K562 (cell line): ENCODE data around the gene MLST8. TPM values are rescaled to one million over a fixed set of nuclear protein-coding genes. Genes with fewer than 3 reads are reported as not detected.
A peak's percentile ranks its signal among the peaks of the same experiment; 100 is the strongest.

Source experiments
- C11orf30 ChIP-seq: fragments of 450-650 bp; IDR thresholded peaks from 2 replicates; pipeline ENCODE4 v1.6.1; 2016; ENCODE audit warnings: low read depth, mild to moderate bottlenecking
- ELF1 ChIP-seq: fragments of 200-800 bp; sonication (Bioruptor generic); IDR thresholded peaks from 2 replicates; pipeline ENCODE4 v1.6.1; 2016; ENCODE audit warnings: missing genetic modification characterization, missing compliant biosample characterization
- ESRRA ChIP-seq: fragments of 450-650 bp; IDR thresholded peaks from 2 replicates; pipeline ENCODE4 v1.6.1; 2014; ENCODE audit warnings: low read depth, mild to moderate bottlenecking, moderate library complexity, borderline replicate concordance
- EWSR1 ChIP-seq: fragments of 450-650 bp; IDR thresholded peaks from 2 replicates; pipeline ENCODE4 v1.6.1; 2018; ENCODE audit warnings: borderline replicate concordance, mild to moderate bottlenecking, low read depth, moderate library complexity; ENCODE audit not compliant: partially characterized antibody
- FOXK1 ChIP-seq: sonication (generic); formaldehyde crosslinking; IDR thresholded peaks from 2 replicates; pipeline ENCODE4 v1.8.0; 2022; ENCODE audit warnings: missing genetic modification reagents, mild to moderate bottlenecking, borderline replicate concordance
- HCFC1 ChIP-seq: IDR thresholded peaks from 2 replicates; pipeline ENCODE4 v1.6.1; 2012; ENCODE audit warnings: low read depth, low read length, improper control_type of control experiment
- MYC ChIP-seq, 2 experiments: fragments of 250-450 bp in 1 of 2; sonication (Bioruptor Pico) in 1 of 2; IDR thresholded peaks; 2 replicates each; pipeline versions ENCODE4 v1.5.1 to v1.6.1; 2012 to 2021; ENCODE audit warnings: low read depth in 2 of 2, borderline replicate concordance in 1 of 2, improper control_type of control experiment in 1 of 2, low read length in 1 of 2, mild to moderate bottlenecking in 1 of 2, moderate library complexity in 1 of 2
- MYNN ChIP-seq, 2 experiments: sonication (generic); formaldehyde crosslinking in 1 of 2; IDR thresholded peaks; 2 replicates each; pipeline versions ENCODE4 v1.5.0 to v1.6.1; 2016 to 2020; ENCODE audit warnings: antibody characterized with exemption in 1 of 2, missing genetic modification reagents in 1 of 2
- NUFIP1 ChIP-seq: fragments of 450-650 bp; IDR thresholded peaks from 2 replicates; pipeline ENCODE4 v1.6.1; 2018; ENCODE audit not compliant: partially characterized antibody
- PHB2 ChIP-seq: fragments of 450-650 bp; IDR thresholded peaks from 2 replicates; pipeline ENCODE4 v1.6.1; 2017; ENCODE audit warnings: low read depth
- PHTF2 ChIP-seq: fragments of 250-450 bp; sonication (Bioruptor Pico); IDR thresholded peaks from 2 replicates; pipeline ENCODE4 v1.5.0; 2021; ENCODE audit warnings: mild to moderate bottlenecking
- POLR2B ChIP-seq: fragments of 450-650 bp; IDR thresholded peaks from 2 replicates; pipeline ENCODE4 v1.6.1; 2018; ENCODE audit warnings: low read depth; ENCODE audit not compliant: partially characterized antibody
- TGIF2 ChIP-seq: sonication (generic); formaldehyde crosslinking; IDR thresholded peaks from 2 replicates; pipeline ENCODE4 v1.8.1; 2022; ENCODE audit warnings: mild to moderate bottlenecking, missing genetic modification reagents, moderate library complexity
- ZC3H8 ChIP-seq: fragments of 450-650 bp; IDR thresholded peaks from 2 replicates; pipeline ENCODE4 v1.6.1; 2017
- ZNF197 ChIP-seq: fragments of 200-800 bp; sonication (Bioruptor generic); IDR thresholded peaks from 2 replicates; pipeline ENCODE4 v1.6.1; 2016; ENCODE audit warnings: low read depth, missing genetic modification characterization, missing compliant biosample characterization
- ZNF239 ChIP-seq: fragments of 250-450 bp; sonication (Bioruptor Pico); IDR thresholded peaks from 2 replicates; pipeline ENCODE4 v1.4.0; 2020; ENCODE audit warnings: mild to moderate bottlenecking
- ZNF3 ChIP-seq: fragments of 250-450 bp; sonication (Bioruptor Pico); IDR thresholded peaks from 2 replicates; pipeline ENCODE4 v1.5.0; 2021; ENCODE audit warnings: mild to moderate bottlenecking, moderate library complexity
- ZNF311 ChIP-seq: fragments of 250-450 bp; sonication (Bioruptor Pico); IDR thresholded peaks from 2 replicates; pipeline ENCODE4 v1.4.0; 2020; ENCODE audit warnings: mild to moderate bottlenecking, moderate library complexity
- ZNF347 ChIP-seq: fragments of 450-650 bp; formaldehyde crosslinking; IDR thresholded peaks from 2 replicates; pipeline ENCODE4 v1.4.0; 2020; ENCODE audit warnings: low read depth, mild to moderate bottlenecking, moderate library complexity
- ZNF609 ChIP-seq: sonication (generic); formaldehyde crosslinking; IDR thresholded peaks from 2 replicates; pipeline ENCODE4 v1.8.1; 2023; ENCODE audit warnings: missing genetic modification reagents, mild to moderate bottlenecking, borderline replicate concordance
- ZNF644 ChIP-seq: fragments of 200-800 bp; sonication (Bioruptor generic); IDR thresholded peaks from 2 replicates; pipeline ENCODE4 v1.6.1; 2016; ENCODE audit warnings: low read depth, missing genetic modification characterization, missing compliant biosample characterization
- polyA plus RNA-seq, 8 experiments: library from polyadenylated mRNA; depleted of rRNA in 4 of 8; stranded (reverse) in 5 of 8; unstranded in 3 of 8; fragments of >200 nt; fragmentation: Nextera tagmentation in 2 of 8; fragmentation: Illumina TruSeq in 1 of 8; extraction: Ambion mirVana in 2 of 8; extraction: Trizol in 1 of 8; gene quantifications; 2 replicates each; pipeline versions ENCODE4 v1.2.1 to v1.2.3, GENCODE V29; 2011 to 2014; ENCODE audit warnings: inconsistent platforms in 1 of 8, missing spikeins in 1 of 8
- total RNA-seq, 7 experiments: library from RNA; depleted of rRNA in 6 of 7; stranded (reverse); fragments of >200 nt in 6 of 7; fragmentation: Illumina TruSeq in 2 of 7; extraction: Trizol in 2 of 7; gene quantifications; 2 replicates each; pipeline versions ENCODE4 v1.2.1 to v1.2.3, GENCODE V29; 2011 to 2021; ENCODE audit warnings: low replicate concordance in 1 of 7
- TF ChIP-seq, protein P1 (sequence below): fragments of 250-450 bp; sonication (Bioruptor Pico); IDR thresholded peaks from 2 replicates; pipeline ENCODE4 v1.8.0; 2021; ENCODE audit warnings: moderate library complexity, mild to moderate bottlenecking, inconsistent platforms
- TF ChIP-seq, protein P2 (sequence below): fragments of 450-650 bp; IDR thresholded peaks from 2 replicates; pipeline ENCODE4 v1.6.1; 2017; ENCODE audit warnings: mild to moderate bottlenecking, moderate library complexity

MLST8 gene
- total and polyA plus RNA-seq, 9 of the 15 experiments (the other 6 are each of a cell fraction or from before 2014, with no cell fraction given) = 1.5 to 116 (median 43.3) TPM

DNA sequence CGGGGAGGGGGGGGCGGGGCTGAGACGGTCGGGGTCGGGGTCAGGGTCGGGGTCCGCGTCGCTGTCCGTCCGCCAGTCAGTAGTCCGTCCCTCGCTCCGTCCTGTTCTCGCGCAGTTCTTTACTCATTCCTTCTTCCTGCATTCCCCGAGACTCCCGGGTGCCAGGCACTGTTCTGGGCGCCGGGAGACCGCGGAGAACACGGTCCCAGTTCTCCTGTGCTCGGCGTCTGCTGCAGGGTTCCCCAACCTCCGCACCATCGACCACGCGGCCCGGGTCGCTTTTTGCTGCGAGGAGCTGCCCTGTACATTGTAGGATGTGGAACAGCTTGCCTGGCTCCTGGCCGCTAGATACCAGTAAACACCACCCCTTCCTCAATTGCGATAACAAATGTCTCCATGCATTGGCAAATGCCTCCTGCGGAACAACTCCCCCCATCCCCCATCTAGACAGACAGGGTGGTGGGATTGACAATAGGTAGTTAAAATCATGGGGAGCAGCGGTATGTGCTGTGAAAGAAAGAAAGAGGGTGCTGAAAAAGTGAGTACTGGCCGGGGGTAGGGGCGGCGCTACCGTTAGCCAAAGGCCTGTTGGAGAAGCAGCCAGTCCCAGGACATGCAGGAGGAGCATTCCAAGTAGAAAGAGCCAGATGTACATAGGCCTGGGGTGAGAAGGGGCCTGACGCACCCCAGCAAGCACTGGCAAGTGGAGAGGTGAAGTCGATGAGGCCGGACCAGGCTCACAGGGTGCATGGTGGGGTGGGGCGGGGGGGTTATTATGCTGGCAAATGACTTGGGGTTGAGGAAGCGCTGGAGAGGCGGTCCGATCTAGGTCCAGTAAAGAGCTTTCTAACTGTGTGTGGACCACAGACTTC lies 49.0 kb upstream of the MLST8 start (continued):
- TF ChIP-seq ESRRA (no peak), ZNF609 (CRISPR knock-in tag) (no peak), ELF1 (no peak), FOXK1 (CRISPR knock-in tag) (no peak), EWSR1 (no peak), MYC (IDR thresholded peaks at IDR 0.05; ENCODE audit: low read depth, low read length) (0 out of 2 replicates have a peak, but pooled peaks have one; percentile 10), MYC (CRISPR knock-in tag; IDR thresholded peaks at IDR 0.05; ENCODE audit: borderline replicate concordance, low read depth) (no peak), PHTF2 (CRISPR knock-in tag) (no peak), ZNF239 (CRISPR knock-in tag) (no peak), ZNF197 (CRISPR knock-in tag) (no peak), PHB2 (no peak), MYNN (IDR thresholded peaks at IDR 0.05) (no peak), MYNN (CRISPR knock-in tag; IDR thresholded peaks at IDR 0.05) (no peak), ZNF3 (CRISPR knock-in tag) (no peak), ZC3H8 (no peak), ZNF311 (CRISPR knock-in tag) (no peak), NUFIP1 (no peak), ZNF347 (no peak), ZNF644 (tag) (no peak), TGIF2 (CRISPR knock-in tag) (no peak), HCFC1 (no peak), POLR2B (no peak), C11orf30 (no peak)
- TF ChIP-seq, protein P1, sequence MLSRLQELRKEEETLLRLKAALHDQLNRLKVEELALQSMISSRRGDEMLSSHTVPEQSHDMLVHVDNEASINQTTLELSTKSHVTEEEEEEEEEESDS (CRISPR knock-in tag) = no peak
- TF ChIP-seq, protein P2, sequence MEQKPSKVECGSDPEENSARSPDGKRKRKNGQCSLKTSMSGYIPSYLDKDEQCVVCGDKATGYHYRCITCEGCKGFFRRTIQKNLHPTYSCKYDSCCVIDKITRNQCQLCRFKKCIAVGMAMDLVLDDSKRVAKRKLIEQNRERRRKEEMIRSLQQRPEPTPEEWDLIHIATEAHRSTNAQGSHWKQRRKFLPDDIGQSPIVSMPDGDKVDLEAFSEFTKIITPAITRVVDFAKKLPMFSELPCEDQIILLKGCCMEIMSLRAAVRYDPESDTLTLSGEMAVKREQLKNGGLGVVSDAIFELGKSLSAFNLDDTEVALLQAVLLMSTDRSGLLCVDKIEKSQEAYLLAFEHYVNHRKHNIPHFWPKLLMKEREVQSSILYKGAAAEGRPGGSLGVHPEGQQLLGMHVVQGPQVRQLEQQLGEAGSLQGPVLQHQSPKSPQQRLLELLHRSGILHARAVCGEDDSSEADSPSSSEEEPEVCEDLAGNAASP = no peak
